ENCODE data around the gene OLFM1.

The OLFM1 gene

DNA sequence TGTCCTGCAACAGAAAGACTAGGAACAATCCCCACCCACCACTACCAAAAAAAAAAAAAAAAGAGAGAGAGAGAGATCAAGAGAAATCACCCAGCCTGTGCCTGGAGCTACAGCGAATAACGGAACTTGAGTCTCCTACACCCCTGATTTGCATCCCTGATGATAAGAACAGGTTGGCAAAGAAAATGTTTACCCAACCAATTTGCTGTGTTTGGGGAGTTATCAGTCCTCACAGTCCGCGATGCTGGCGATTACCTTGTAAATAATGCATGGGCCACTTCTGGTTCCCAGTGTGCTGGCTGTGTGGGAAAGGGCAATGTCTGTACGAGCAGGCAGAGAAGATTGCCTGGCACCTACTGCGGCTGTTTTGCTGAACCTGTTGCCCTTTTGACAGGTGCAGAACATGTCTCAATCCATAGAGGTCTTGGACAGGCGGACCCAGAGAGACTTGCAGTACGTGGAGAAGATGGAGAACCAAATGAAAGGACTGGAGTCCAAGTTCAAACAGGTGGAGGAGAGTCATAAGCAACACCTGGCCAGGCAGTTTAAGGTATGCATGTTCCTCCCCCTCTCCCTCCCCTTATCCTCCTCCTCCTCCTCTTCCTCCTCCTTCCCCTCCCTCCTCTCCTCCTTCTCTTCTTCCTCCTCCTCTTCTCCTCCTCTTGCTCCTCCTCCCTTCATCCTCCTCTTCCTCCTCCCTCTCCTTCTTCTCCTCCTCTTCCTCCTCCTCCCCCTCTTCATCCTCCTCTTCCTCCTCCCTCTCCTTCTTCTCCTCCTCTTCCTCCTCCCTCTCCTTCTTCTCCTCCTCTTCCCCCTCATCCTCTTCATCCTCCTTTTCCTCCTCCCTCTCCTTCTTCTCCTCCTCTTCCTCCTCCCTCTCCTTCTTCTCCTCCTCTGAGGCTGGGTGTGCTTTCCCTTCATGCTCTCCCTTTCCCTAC lies 8.3 kb downstream of the OLFM1 start:
- no peak overlapping the region for H2BK5ac ChIP-seq (ENCODE audit: low read depth, low read length, poor library complexity, severe bottlenecking)
- no peak overlapping the region for H3K4ac ChIP-seq (ENCODE audit: low read depth in 1 of 2, low read length in 2 of 2)
- no peak overlapping the region for H3K4me3 ChIP-seq (ENCODE audit: insufficient read depth in 1 of 2, low read depth in 1 of 2, low read length in 2 of 2)
- H3K9me3 ChIP-seq (ENCODE audit: control insufficient read depth, low read length), result no peaks in the 10 kb centered on the region
- H3K36me3 ChIP-seq (ENCODE audit: control insufficient read depth in 1 of 2, insufficient read depth in 2 of 2, low read depth in 1 of 2, low read length in 2 of 2), result no peaks in the 10 kb centered on the region
- H3K4me1 ChIP-seq (ENCODE audit: control insufficient read depth, insufficient read depth, low read depth, low read length), result no peaks in the 10 kb centered on the region
- H2AFZ ChIP-seq (ENCODE audit: low read depth, low read length), result no peak overlapping the region
- no peak overlapping the region for H3K27ac ChIP-seq (ENCODE audit: low read length, poor library complexity, severe bottlenecking)
- no peak overlapping the region for H4K91ac ChIP-seq (ENCODE audit: low read length)
- H4K8ac ChIP-seq (ENCODE audit: low read length), result no peak overlapping the region
- no peak overlapping the region for H3K23ac ChIP-seq (ENCODE audit: low read length in 2 of 2)
- no peak overlapping the region for H2AK5ac ChIP-seq (ENCODE audit: low read length, severe bottlenecking)
- H3K27me3 ChIP-seq (ENCODE audit: control insufficient read depth in 1 of 2, insufficient read depth in 1 of 2, low read length in 2 of 2), result no peaks in the 10 kb centered on the region
- no peak overlapping the region for H3K4me2 ChIP-seq (ENCODE audit: low read length, poor library complexity, severe bottlenecking)
- H2BK12ac ChIP-seq (ENCODE audit: low read length in 2 of 2), result no peak overlapping the region
- no peaks in the 10 kb centered on the region for H3K79me1 ChIP-seq (replicated peaks; ENCODE audit: low read length, poor library complexity, severe bottlenecking)
- no peak overlapping the region for H2BK15ac ChIP-seq (ENCODE audit: low read depth, poor library complexity, severe bottlenecking)
- 92% methylated on average over 7 of the region's 9 CpGs for WGBS
- H3K18ac ChIP-seq (ENCODE audit: low read depth in 1 of 2, low read length in 2 of 2), result no peak overlapping the region
- no peak overlapping the region for H3K9ac ChIP-seq (ENCODE audit: low read length)
- no peak overlapping the region for H3K14ac ChIP-seq (ENCODE audit: low read length in 2 of 2)
- H2BK120ac ChIP-seq (ENCODE audit: low read depth, low read length), result no peak overlapping the region
- DNase-seq, result no peak

DNA sequence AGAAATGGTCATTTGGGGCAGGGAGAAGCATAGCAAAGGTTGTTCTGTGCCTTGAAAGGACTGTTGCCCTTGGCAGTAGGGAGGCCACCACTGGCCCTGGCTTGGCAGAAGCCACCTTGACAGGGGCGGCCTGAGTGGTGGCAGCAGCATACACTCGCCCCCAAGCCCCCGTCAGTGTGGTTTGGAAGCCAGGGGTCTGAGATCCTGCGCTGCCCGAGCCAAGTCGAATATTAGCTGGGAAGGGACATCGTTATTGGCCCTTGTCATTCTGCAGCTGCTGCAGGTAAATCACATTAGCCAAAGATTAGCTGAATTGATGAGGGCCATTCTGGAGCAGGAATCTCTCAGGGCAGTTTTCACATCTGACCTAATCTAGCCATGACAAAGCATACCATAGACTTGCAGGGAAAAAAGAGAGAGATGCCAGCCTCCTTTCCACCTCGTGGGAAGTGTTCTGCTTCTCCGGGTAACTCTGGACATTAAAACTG lies 9.0 kb downstream of the OLFM1 start:
- Histone ChIP-seq H2BK15ac (ENCODE audit: low read depth, poor library complexity, severe bottlenecking) (no peak overlapping the region), H3K4me3 (ENCODE audit: insufficient read depth in 1 of 2, low read depth in 1 of 2, low read length in 2 of 2) (no peak overlapping the region), H3K4me1 (ENCODE audit: control insufficient read depth, insufficient read depth, low read depth, low read length) (no peaks in the 10 kb centered on the region), H3K23ac (ENCODE audit: low read length in 2 of 2) (no peak overlapping the region), H3K27ac (ENCODE audit: low read length, poor library complexity, severe bottlenecking) (no peak overlapping the region), H3K4me2 (ENCODE audit: low read length, poor library complexity, severe bottlenecking) (no peak overlapping the region), H3K79me1 (replicated peaks; ENCODE audit: low read length, poor library complexity, severe bottlenecking) (no peaks in the 10 kb centered on the region), H2AK5ac (ENCODE audit: low read length, severe bottlenecking) (no peak overlapping the region), H4K91ac (ENCODE audit: low read length) (no peak overlapping the region), H3K18ac (ENCODE audit: low read depth in 1 of 2, low read length in 2 of 2) (no peak overlapping the region), H2BK12ac (ENCODE audit: low read length in 2 of 2) (no peak overlapping the region), H3K14ac (ENCODE audit: low read length in 2 of 2) (no peak overlapping the region), H3K36me3 (ENCODE audit: control insufficient read depth in 1 of 2, insufficient read depth in 2 of 2, low read depth in 1 of 2, low read length in 2 of 2) (no peaks in the 10 kb centered on the region), H3K4ac (ENCODE audit: low read depth in 1 of 2, low read length in 2 of 2) (no peak overlapping the region), H2AFZ (ENCODE audit: low read depth, low read length) (no peak overlapping the region), H2BK120ac (ENCODE audit: low read depth, low read length) (no peak overlapping the region), H4K8ac (ENCODE audit: low read length) (no peak overlapping the region), H3K9ac (ENCODE audit: low read length) (no peak overlapping the region), H2BK5ac (ENCODE audit: low read depth, low read length, poor library complexity, severe bottlenecking) (no peak overlapping the region), H3K27me3 (ENCODE audit: control insufficient read depth in 1 of 2, insufficient read depth in 1 of 2, low read length in 2 of 2) (no peaks in the 10 kb centered on the region), H3K9me3 (ENCODE audit: control insufficient read depth, low read length) (no peaks in the 10 kb centered on the region)
- no peak for DNase-seq
- WGBS, result 78% methylated on average over 9 of the region's 9 CpGs

DNA sequence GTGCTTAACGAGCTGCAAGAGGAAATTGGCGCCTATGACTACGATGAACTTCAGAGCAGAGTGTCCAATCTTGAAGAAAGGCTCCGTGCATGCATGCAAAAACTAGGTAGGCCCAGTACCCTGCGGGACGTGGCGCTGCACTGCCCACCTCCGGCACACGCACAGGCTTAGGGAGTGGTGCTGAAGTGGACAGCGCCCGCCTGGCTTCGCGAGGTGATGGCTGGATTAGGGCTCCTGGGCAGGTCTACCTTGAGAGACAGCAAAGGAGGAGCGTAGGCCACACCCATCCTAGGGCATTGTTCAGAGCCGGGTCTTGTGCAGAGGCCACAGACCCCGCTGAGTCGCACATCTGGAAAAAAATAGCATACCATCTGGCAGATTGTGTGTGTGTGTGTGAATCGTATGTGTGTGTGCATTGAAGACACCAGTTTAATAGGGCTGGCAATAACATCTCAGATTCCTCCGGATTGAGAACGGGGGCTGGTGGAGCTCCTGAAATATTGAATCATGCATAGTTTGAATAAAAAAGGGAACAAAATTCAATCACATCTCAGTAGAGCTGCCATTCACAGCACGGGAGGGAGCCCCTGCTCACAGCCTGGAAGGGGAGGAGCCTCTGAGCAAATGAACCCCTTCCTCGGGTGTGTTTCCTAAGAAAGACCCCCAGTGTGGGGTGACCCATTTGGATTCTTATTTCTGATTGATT lies 11.1 kb downstream of the OLFM1 start:
- H2BK12ac ChIP-seq (ENCODE audit: low read length in 2 of 2), result no peak overlapping the region
- H2AK5ac ChIP-seq (ENCODE audit: low read length, severe bottlenecking), result no peak overlapping the region
- no peak overlapping the region for H2BK5ac ChIP-seq (ENCODE audit: low read depth, low read length, poor library complexity, severe bottlenecking)
- no peaks in the 10 kb centered on the region for H3K36me3 ChIP-seq (ENCODE audit: control insufficient read depth in 1 of 2, insufficient read depth in 2 of 2, low read depth in 1 of 2, low read length in 2 of 2)
- H3K9ac ChIP-seq (ENCODE audit: low read length), result no peak overlapping the region
- H3K4me1 ChIP-seq (ENCODE audit: control insufficient read depth, insufficient read depth, low read depth, low read length), result no peaks in the 10 kb centered on the region
- H3K4me3 ChIP-seq (ENCODE audit: insufficient read depth in 1 of 2, low read depth in 1 of 2, low read length in 2 of 2), result no peak overlapping the region
- no peaks in the 10 kb centered on the region for H3K79me1 ChIP-seq (replicated peaks; ENCODE audit: low read length, poor library complexity, severe bottlenecking)
- no peak for DNase-seq
- H3K14ac ChIP-seq (ENCODE audit: low read length in 2 of 2), result no peak overlapping the region
- no peak overlapping the region for H4K8ac ChIP-seq (ENCODE audit: low read length)
- WGBS, result 61% methylated on average over 20 of the region's 22 CpGs
- no peak overlapping the region for H3K27ac ChIP-seq (ENCODE audit: low read length, poor library complexity, severe bottlenecking)
- H3K18ac ChIP-seq (ENCODE audit: low read depth in 1 of 2, low read length in 2 of 2), result no peak overlapping the region
- H2AFZ ChIP-seq (ENCODE audit: low read depth, low read length), result no peak overlapping the region
- H3K27me3 ChIP-seq (ENCODE audit: control insufficient read depth in 1 of 2, insufficient read depth in 1 of 2, low read length in 2 of 2), result no peaks in the 10 kb centered on the region
- no peak overlapping the region for H2BK120ac ChIP-seq (ENCODE audit: low read depth, low read length)
- no peak overlapping the region for H3K23ac ChIP-seq (ENCODE audit: low read length in 2 of 2)
- no peak overlapping the region for H2BK15ac ChIP-seq (ENCODE audit: low read depth, poor library complexity, severe bottlenecking)
- no peaks in the 10 kb centered on the region for H3K9me3 ChIP-seq (ENCODE audit: control insufficient read depth, low read length)
- H4K91ac ChIP-seq (ENCODE audit: low read length), result no peak overlapping the region
- H3K4me2 ChIP-seq (ENCODE audit: low read length, poor library complexity, severe bottlenecking), result no peak overlapping the region
- no peak overlapping the region for H3K4ac ChIP-seq (ENCODE audit: low read depth in 1 of 2, low read length in 2 of 2)

DNA sequence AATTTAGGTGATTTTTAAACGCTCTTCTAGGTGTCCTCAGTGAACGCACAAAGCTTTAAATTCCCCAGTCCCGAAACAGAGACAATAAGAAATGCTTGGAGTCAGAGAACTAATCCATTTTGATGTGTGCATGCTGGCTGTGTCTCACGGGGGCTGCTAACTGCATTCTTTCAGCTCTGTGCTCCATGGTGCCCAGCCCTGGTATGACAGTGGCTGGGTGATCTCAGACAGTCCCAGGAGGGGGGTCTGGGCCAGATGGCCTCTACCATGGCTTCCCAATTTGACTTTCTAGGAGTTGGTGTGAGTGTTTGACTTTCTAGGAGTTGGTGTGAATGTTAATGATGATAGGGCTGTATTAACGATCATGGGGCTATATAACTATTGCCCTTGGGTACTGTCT lies 12.1 kb downstream of the OLFM1 start:
- WGBS, result 85% methylated on average over 4 of the region's 5 CpGs
- H3K18ac ChIP-seq (ENCODE audit: low read depth in 1 of 2, low read length in 2 of 2), result no peak overlapping the region
- no peak overlapping the region for H4K8ac ChIP-seq (ENCODE audit: low read length)
- no peak for DNase-seq
- no peak overlapping the region for H2BK120ac ChIP-seq (ENCODE audit: low read depth, low read length)
- H4K91ac ChIP-seq (ENCODE audit: low read length), result no peak overlapping the region
- H2BK15ac ChIP-seq (ENCODE audit: low read depth, poor library complexity, severe bottlenecking), result no peak overlapping the region
- no peak overlapping the region for H3K14ac ChIP-seq (ENCODE audit: low read length in 2 of 2)
- H3K27ac ChIP-seq (ENCODE audit: low read length, poor library complexity, severe bottlenecking), result no peak overlapping the region
- H3K36me3 ChIP-seq (ENCODE audit: control insufficient read depth in 1 of 2, insufficient read depth in 2 of 2, low read depth in 1 of 2, low read length in 2 of 2), result no peaks in the 10 kb centered on the region
- no peak overlapping the region for H3K4me3 ChIP-seq (ENCODE audit: insufficient read depth in 1 of 2, low read depth in 1 of 2, low read length in 2 of 2)
- no peak overlapping the region for H2AK5ac ChIP-seq (ENCODE audit: low read length, severe bottlenecking)
- no peak overlapping the region for H2BK5ac ChIP-seq (ENCODE audit: low read depth, low read length, poor library complexity, severe bottlenecking)
- H3K4me2 ChIP-seq (ENCODE audit: low read length, poor library complexity, severe bottlenecking), result no peak overlapping the region
- no peaks in the 10 kb centered on the region for H3K27me3 ChIP-seq (ENCODE audit: control insufficient read depth in 1 of 2, insufficient read depth in 1 of 2, low read length in 2 of 2)
- no peaks in the 10 kb centered on the region for H3K9me3 ChIP-seq (ENCODE audit: control insufficient read depth, low read length)
- no peak overlapping the region for H3K4ac ChIP-seq (ENCODE audit: low read depth in 1 of 2, low read length in 2 of 2)
- no peak overlapping the region for H2BK12ac ChIP-seq (ENCODE audit: low read length in 2 of 2)
- no peaks in the 10 kb centered on the region for H3K4me1 ChIP-seq (ENCODE audit: control insufficient read depth, insufficient read depth, low read depth, low read length)
- H3K79me1 ChIP-seq (replicated peaks; ENCODE audit: low read length, poor library complexity, severe bottlenecking), result no peaks in the 10 kb centered on the region
- H2AFZ ChIP-seq (ENCODE audit: low read depth, low read length), result no peak overlapping the region
- no peak overlapping the region for H3K23ac ChIP-seq (ENCODE audit: low read length in 2 of 2)
- no peak overlapping the region for H3K9ac ChIP-seq (ENCODE audit: low read length)

Data from mesenchymal stem cell (in vitro differentiated cells and primary cell).